GM23338 (cell line): ENCODE measurements around the gene ROPN1L. TPM values are rescaled to one million over a fixed set of nuclear protein-coding genes. Genes with fewer than 3 reads are reported as not detected.

Experiments used
- ATAC-seq: fragments of 200-7000 bp; cut with Tn5 transposase; 3 replicates; pipeline ENCODE4 v1.9.1; 2020
- DNase-seq: peaks from one replicate; pipeline ENCODE4 v3.0.0-alpha.2; 2015; ENCODE audit warnings: low spot score
- H2AFZ ChIP-seq: fragments of 200-600 bp; sonication (generic); 2 replicates; pipeline ENCODE4 v1.8.0; 2016; ENCODE audit warnings: antibody characterized with exemption, mild to moderate bottlenecking, moderate library complexity
- H3F3A ChIP-seq: fragments of 200-600 bp; sonication (generic); replicated peaks from 2 replicates; pipeline ENCODE4 v1.8.0; 2017; ENCODE audit warnings: antibody characterized with exemption, mixed run types, low read depth
- H3K27ac ChIP-seq: fragments of 200-600 bp; sonication (generic); 2 replicates; pipeline ENCODE4 v1.6.1; 2016; ENCODE audit warnings: low read depth
- H3K27me3 ChIP-seq: fragments of 200-600 bp; sonication (generic); 2 replicates; pipeline ENCODE4 v1.8.0; 2016; ENCODE audit warnings: mild to moderate bottlenecking, mixed run types, moderate library complexity; ENCODE audit not compliant: insufficient read depth
- H3K36me3 ChIP-seq: fragments of 200-600 bp; sonication (generic); 2 replicates; pipeline ENCODE4 v1.8.0; 2016; ENCODE audit warnings: mild to moderate bottlenecking; ENCODE audit not compliant: insufficient read depth
- H3K4me1 ChIP-seq: fragments of 200-600 bp; sonication (generic); 2 replicates; pipeline ENCODE4 v1.8.0; 2016; ENCODE audit warnings: mild to moderate bottlenecking, moderate library complexity; ENCODE audit not compliant: insufficient read depth
- H3K4me2 ChIP-seq: fragments of 200-600 bp; sonication (generic); 2 replicates; pipeline ENCODE4 v1.7.1; 2017; ENCODE audit warnings: mixed run types
- H3K4me3 ChIP-seq: fragments of 200-600 bp; sonication (generic); 2 replicates; pipeline ENCODE4 v1.6.1; 2016; ENCODE audit warnings: mixed run types
- H3K79me2 ChIP-seq: fragments of 200-600 bp; sonication (generic); replicated peaks from 2 replicates; pipeline ENCODE4 v1.8.0; 2017; ENCODE audit warnings: mild to moderate bottlenecking; ENCODE audit not compliant: insufficient read depth
- H3K9me2 ChIP-seq: fragments of 200-600 bp; sonication (generic); 2 replicates; pipeline ENCODE4 v1.8.0; 2017; ENCODE audit not compliant: insufficient read depth
- H4K20me1 ChIP-seq: fragments of 200-600 bp; sonication (generic); replicated peaks from 2 replicates; pipeline ENCODE4 v1.8.0; 2017; ENCODE audit warnings: mild to moderate bottlenecking; ENCODE audit not compliant: insufficient read depth
- H3K27ac Mint-ChIP-seq: 2 replicates; pipeline ENCODE4 v1.8.0; 2020; ENCODE audit warnings: inconsistent platforms, mild to moderate bottlenecking, moderate library complexity, mixed read lengths
- H3K27me3 Mint-ChIP-seq: 3 replicates; pipeline ENCODE4 v1.8.0; 2022; ENCODE audit warnings: low read depth, mild to moderate bottlenecking, moderate library complexity, mixed read lengths, inconsistent platforms; ENCODE audit not compliant: insufficient read depth, poor library complexity
- H3K36me3 Mint-ChIP-seq: 3 replicates; pipeline ENCODE4 v1.8.0; 2021; ENCODE audit warnings: low read depth, mild to moderate bottlenecking, inconsistent platforms, moderate library complexity, mixed read lengths
- H3K4me1 Mint-ChIP-seq: 3 replicates; pipeline ENCODE4 v1.8.0; 2020; ENCODE audit warnings: mild to moderate bottlenecking, inconsistent platforms, mixed read lengths
- H3K4me3 Mint-ChIP-seq: 3 replicates; pipeline ENCODE4 v1.8.0; 2021; ENCODE audit warnings: moderate library complexity, mild to moderate bottlenecking, inconsistent platforms, mixed read lengths
- H3K9me3 Mint-ChIP-seq: 3 replicates; pipeline ENCODE4 v1.8.0; 2020; ENCODE audit warnings: moderate library complexity, mild to moderate bottlenecking, inconsistent platforms, mixed read lengths
- EZH2 ChIP-seq: fragments of 200-600 bp; sonication (generic); IDR thresholded peaks from one replicate; pipeline ENCODE4 v1.8.0; 2017; ENCODE audit warnings: antibody characterized with exemption, mild to moderate bottlenecking, low read depth; ENCODE audit not compliant: unreplicated experiment
- NANOG ChIP-seq: IDR thresholded peaks from 2 replicates; pipeline ENCODE4 v1.6.1; 2016; ENCODE audit warnings: antibody characterized with exemption, borderline replicate concordance
- POLR2AphosphoS5 ChIP-seq: IDR thresholded peaks from 2 replicates; pipeline ENCODE4 v1.6.1; 2016; ENCODE audit warnings: antibody characterized with exemption, low read depth
- STAT1 ChIP-seq: IDR thresholded peaks from one replicate; pipeline ENCODE4 v1.6.1; 2016; ENCODE audit warnings: antibody characterized with exemption; ENCODE audit not compliant: unreplicated experiment
- ZNF114 ChIP-seq: fragments of 250-450 bp; sonication (Bioruptor Pico); IDR thresholded peaks from 2 replicates; pipeline ENCODE4 v1.5.0; 2020; ENCODE audit warnings: mild to moderate bottlenecking, moderate library complexity
- polyA plus RNA-seq: library from polyadenylated mRNA; unstranded; fragments of >200 nt; fragmentation: Nextera tagmentation; extraction: Ambion mirVana; gene quantifications from 2 replicates; pipeline ENCODE4 v1.2.1, GENCODE V29; 2016
- total RNA-seq: library from RNA; depleted of rRNA; stranded (reverse); fragments of >200 nt; shearing (Covaris generic); gene quantifications from 2 replicates; pipeline ENCODE4 v1.2.3, GENCODE V29; 2014
- TF ChIP-seq, protein P1 (sequence below): IDR thresholded peaks from one replicate; pipeline ENCODE4 v1.6.1; 2018; ENCODE audit warnings: antibody characterized with exemption; ENCODE audit not compliant: unreplicated experiment
- TF ChIP-seq, protein P2 (sequence below): IDR thresholded peaks from 2 replicates; pipeline ENCODE4 v1.6.1; 2016; ENCODE audit warnings: antibody characterized with exemption
- TF ChIP-seq, protein P3 (sequence below), 2 experiments: fragments of 200-600 bp in 1 of 2; sonication (generic) in 1 of 2; conservative IDR thresholded peaks; 2 replicates each; pipeline versions ENCODE4 v1.5.1 to v1.6.1; 2016 to 2017; ENCODE audit warnings: antibody characterized with exemption in 2 of 2, low read depth in 2 of 2, mild to moderate bottlenecking in 2 of 2, moderate library complexity in 1 of 2
- TF ChIP-seq, protein P4 (sequence below): fragments of 250-450 bp; sonication (Bioruptor Pico); IDR thresholded peaks from 2 replicates; pipeline ENCODE4 v1.5.0; 2020; ENCODE audit warnings: mild to moderate bottlenecking, moderate library complexity

Gene ROPN1L
- total and polyA plus RNA-seq, 2 experiments from 2014 or later: 0.57 TPM; not detected in 1

DNA sequence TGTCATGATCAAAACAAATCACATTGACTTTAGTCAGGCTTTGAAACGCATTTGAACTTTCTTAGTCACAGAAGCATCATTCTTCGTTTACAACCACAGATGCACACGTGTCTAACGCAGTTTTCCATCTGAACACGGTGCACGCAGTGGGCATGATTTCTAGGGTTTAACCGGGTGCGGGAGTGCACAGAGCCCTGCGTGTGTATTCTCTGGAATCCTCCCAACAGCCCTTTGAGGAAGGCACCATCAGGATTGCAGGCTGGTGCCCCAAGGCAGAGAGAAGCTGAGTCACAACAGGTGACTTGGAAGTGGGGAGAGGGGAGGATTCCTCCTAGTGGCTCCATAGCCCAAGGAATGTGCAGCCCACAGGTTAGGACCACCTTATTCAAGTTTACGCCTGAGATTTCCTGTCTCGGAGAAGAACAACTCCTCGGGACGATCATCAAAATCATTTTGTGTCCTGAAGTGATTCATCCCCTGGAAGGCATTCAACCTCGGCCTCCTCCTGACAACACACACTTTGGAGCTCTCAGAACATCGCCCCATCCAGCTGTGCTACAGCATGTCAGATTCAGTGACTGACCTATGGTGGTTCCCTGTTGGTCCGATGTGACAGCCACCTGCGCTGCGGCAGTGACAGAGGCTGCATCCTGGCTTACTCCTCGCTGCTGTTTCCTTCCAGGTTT is 13.1 kb downstream of the ROPN1L start (continued):
- TF ChIP-seq, protein P1, sequence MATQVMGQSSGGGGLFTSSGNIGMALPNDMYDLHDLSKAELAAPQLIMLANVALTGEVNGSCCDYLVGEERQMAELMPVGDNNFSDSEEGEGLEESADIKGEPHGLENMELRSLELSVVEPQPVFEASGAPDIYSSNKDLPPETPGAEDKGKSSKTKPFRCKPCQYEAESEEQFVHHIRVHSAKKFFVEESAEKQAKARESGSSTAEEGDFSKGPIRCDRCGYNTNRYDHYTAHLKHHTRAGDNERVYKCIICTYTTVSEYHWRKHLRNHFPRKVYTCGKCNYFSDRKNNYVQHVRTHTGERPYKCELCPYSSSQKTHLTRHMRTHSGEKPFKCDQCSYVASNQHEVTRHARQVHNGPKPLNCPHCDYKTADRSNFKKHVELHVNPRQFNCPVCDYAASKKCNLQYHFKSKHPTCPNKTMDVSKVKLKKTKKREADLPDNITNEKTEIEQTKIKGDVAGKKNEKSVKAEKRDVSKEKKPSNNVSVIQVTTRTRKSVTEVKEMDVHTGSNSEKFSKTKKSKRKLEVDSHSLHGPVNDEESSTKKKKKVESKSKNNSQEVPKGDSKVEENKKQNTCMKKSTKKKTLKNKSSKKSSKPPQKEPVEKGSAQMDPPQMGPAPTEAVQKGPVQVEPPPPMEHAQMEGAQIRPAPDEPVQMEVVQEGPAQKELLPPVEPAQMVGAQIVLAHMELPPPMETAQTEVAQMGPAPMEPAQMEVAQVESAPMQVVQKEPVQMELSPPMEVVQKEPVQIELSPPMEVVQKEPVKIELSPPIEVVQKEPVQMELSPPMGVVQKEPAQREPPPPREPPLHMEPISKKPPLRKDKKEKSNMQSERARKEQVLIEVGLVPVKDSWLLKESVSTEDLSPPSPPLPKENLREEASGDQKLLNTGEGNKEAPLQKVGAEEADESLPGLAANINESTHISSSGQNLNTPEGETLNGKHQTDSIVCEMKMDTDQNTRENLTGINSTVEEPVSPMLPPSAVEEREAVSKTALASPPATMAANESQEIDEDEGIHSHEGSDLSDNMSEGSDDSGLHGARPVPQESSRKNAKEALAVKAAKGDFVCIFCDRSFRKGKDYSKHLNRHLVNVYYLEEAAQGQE: no peak
- TF ChIP-seq, protein P2, sequence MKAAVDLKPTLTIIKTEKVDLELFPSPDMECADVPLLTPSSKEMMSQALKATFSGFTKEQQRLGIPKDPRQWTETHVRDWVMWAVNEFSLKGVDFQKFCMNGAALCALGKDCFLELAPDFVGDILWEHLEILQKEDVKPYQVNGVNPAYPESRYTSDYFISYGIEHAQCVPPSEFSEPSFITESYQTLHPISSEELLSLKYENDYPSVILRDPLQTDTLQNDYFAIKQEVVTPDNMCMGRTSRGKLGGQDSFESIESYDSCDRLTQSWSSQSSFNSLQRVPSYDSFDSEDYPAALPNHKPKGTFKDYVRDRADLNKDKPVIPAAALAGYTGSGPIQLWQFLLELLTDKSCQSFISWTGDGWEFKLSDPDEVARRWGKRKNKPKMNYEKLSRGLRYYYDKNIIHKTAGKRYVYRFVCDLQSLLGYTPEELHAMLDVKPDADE: no peak
- no peak for TF ChIP-seq NANOG
- TF ChIP-seq POLR2AphosphoS5: no peak

DNA sequence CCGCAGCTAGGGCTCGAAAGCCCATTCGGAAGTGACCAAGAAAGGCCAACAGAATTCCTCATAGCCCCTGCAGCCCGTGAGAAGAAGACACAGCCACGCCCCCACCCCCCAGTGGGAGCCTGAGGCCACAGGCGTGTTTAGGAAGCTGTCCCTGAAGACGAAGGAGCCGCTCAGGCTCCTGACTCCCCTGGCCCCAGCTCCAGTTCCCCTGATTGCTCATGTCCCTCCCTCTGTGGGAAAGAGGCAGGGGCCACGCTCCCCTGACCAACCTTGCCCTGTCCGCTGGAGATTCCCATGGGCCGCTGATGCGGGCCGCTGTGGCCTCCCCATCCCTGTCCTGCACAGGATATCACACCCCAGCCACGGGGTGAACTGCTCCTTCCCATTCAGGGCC is 13.6 kb downstream of the ROPN1L start:
- no peaks in the 10 kb centered on the region for H3K79me2 ChIP-seq
- Mint-ChIP-seq H3K27me3 (peaks cover 1% of the 10 kb centered on the region), H3K9me3 (no peaks in the 10 kb centered on the region), H3K36me3 (no peaks in the 10 kb centered on the region), H3K27ac (no peak overlapping the region), H3K4me3 (no peak overlapping the region; the same call in 2 of the 3 replicates), H3K4me1 (peaks cover 34% of the 10 kb centered on the region)
- H3K9me2 ChIP-seq: no peaks in the 10 kb centered on the region
- peak; percentile 12 for ATAC-seq
- no peaks in the 10 kb centered on the region for H3K36me3 ChIP-seq
- 0 out of 2 replicates have a peak overlapping the region, but pooled peaks have one; percentile 63 for H2AFZ ChIP-seq
- H3F3A ChIP-seq: 0 out of 2 replicates have a peak, but pooled peaks cover 2% of the 10 kb centered on the region
- H4K20me1 ChIP-seq: no peaks in the 10 kb centered on the region
- H3K4me2 ChIP-seq: peak overlapping the region; percentile 43; the same call in 1 of the 2 replicates
- DNase-seq: peak; percentile 51
- no peak overlapping the region for H3K4me3 ChIP-seq
- no peak overlapping the region for H3K27ac ChIP-seq
- H3K27me3 ChIP-seq: no peaks in the 10 kb centered on the region
- H3K4me1 ChIP-seq: peaks cover 7% of the 10 kb centered on the region; the same call in 1 of the 2 replicates
- TF ChIP-seq NANOG (no peak), EZH2 (no peak), POLR2AphosphoS5 (no peak), STAT1 (no peak), ZNF114 (no peak)
- TF ChIP-seq, protein P3, sequence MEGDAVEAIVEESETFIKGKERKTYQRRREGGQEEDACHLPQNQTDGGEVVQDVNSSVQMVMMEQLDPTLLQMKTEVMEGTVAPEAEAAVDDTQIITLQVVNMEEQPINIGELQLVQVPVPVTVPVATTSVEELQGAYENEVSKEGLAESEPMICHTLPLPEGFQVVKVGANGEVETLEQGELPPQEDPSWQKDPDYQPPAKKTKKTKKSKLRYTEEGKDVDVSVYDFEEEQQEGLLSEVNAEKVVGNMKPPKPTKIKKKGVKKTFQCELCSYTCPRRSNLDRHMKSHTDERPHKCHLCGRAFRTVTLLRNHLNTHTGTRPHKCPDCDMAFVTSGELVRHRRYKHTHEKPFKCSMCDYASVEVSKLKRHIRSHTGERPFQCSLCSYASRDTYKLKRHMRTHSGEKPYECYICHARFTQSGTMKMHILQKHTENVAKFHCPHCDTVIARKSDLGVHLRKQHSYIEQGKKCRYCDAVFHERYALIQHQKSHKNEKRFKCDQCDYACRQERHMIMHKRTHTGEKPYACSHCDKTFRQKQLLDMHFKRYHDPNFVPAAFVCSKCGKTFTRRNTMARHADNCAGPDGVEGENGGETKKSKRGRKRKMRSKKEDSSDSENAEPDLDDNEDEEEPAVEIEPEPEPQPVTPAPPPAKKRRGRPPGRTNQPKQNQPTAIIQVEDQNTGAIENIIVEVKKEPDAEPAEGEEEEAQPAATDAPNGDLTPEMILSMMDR (conservative IDR thresholded peaks at IDR 0.05; ENCODE audit: low read depth in 2 of 2): no peak
- TF ChIP-seq, protein P2: no peak
- TF ChIP-seq, protein P4, sequence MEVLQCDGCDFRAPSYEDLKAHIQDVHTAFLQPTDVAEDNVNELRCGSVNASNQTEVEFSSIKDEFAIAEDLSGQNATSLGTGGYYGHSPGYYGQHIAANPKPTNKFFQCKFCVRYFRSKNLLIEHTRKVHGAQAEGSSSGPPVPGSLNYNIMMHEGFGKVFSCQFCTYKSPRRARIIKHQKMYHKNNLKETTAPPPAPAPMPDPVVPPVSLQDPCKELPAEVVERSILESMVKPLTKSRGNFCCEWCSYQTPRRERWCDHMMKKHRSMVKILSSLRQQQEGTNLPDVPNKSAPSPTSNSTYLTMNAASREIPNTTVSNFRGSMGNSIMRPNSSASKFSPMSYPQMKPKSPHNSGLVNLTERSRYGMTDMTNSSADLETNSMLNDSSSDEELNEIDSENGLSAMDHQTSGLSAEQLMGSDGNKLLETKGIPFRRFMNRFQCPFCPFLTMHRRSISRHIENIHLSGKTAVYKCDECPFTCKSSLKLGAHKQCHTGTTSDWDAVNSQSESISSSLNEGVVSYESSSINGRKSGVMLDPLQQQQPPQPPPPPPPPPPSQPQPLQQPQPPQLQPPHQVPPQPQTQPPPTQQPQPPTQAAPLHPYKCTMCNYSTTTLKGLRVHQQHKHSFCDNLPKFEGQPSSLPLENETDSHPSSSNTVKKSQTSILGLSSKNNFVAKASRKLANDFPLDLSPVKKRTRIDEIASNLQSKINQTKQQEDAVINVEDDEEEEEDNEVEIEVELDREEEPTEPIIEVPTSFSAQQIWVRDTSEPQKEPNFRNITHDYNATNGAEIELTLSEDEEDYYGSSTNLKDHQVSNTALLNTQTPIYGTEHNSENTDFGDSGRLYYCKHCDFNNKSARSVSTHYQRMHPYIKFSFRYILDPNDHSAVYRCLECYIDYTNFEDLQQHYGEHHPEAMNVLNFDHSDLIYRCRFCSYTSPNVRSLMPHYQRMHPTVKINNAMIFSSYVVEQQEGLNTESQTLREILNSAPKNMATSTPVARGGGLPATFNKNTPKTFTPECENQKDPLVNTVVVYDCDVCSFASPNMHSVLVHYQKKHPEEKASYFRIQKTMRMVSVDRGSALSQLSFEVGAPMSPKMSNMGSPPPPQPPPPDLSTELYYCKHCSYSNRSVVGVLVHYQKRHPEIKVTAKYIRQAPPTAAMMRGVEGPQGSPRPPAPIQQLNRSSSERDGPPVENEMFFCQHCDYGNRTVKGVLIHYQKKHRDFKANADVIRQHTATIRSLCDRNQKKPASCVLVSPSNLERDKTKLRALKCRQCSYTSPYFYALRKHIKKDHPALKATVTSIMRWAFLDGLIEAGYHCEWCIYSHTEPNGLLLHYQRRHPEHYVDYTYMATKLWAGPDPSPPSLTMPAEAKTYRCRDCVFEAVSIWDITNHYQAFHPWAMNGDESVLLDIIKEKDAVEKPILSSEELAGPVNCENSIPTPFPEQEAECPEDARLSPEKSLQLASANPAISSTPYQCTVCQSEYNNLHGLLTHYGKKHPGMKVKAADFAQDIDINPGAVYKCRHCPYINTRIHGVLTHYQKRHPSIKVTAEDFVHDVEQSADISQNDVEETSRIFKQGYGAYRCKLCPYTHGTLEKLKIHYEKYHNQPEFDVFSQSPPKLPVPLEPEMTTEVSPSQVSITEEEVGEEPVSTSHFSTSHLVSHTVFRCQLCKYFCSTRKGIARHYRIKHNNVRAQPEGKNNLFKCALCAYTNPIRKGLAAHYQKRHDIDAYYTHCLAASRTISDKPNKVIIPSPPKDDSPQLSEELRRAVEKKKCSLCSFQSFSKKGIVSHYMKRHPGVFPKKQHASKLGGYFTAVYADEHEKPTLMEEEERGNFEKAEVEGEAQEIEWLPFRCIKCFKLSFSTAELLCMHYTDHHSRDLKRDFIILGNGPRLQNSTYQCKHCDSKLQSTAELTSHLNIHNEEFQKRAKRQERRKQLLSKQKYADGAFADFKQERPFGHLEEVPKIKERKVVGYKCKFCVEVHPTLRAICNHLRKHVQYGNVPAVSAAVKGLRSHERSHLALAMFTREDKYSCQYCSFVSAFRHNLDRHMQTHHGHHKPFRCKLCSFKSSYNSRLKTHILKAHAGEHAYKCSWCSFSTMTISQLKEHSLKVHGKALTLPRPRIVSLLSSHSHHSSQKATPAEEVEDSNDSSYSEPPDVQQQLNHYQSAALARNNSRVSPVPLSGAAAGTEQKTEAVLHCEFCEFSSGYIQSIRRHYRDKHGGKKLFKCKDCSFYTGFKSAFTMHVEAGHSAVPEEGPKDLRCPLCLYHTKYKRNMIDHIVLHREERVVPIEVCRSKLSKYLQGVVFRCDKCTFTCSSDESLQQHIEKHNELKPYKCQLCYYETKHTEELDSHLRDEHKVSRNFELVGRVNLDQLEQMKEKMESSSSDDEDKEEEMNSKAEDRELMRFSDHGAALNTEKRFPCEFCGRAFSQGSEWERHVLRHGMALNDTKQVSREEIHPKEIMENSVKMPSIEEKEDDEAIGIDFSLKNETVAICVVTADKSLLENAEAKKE (CRISPR knock-in tag): no peak
